Gastrocnemius medialis (tissue), 4 donors: Measurements from ENCODE around the gene HACD2. TPM values are rescaled to one million over a fixed set of nuclear protein-coding genes. Genes with fewer than 3 reads are reported as not detected.

Experiments
- ATAC-seq, 2 donors: fragments of 150-250 bp; one replicate each; pipeline ENCODE4 v1.9.1; 2016
- DNase-seq, 2 donors: peaks; one replicate each; pipeline ENCODE4 v3.0.0-alpha.2; 2019
- H3K27ac ChIP-seq, 4 donors: fragments of 200-600 bp; sonication (generic); 1 replicate in 1 of 4; 2 replicates in 3 of 4; pipeline ENCODE4 v1.5.1; 2016 to 2018; ENCODE audit warnings: mild to moderate bottlenecking in 2 of 4, moderate library complexity in 1 of 4
- H3K27me3 ChIP-seq, 3 donors: fragments of 200-600 bp; sonication (generic) in 2 of 3; 1 replicate in 1 of 3; 2 replicates in 2 of 3; pipeline versions ENCODE4 v1.5.1 to v1.6.0; 2016 to 2019; ENCODE audit warnings: mild to moderate bottlenecking in 1 of 3, moderate library complexity in 1 of 3
- H3K36me3 ChIP-seq, 2 donors: fragments of 200-600 bp; sonication (generic) in 1 of 2; one replicate each; pipeline ENCODE4 v1.5.1; 2017 to 2018
- H3K4me1 ChIP-seq, 2 donors: fragments of 200-600 bp; sonication (generic) in 1 of 2; one replicate each; pipeline ENCODE4 v1.5.1; 2016 to 2017; ENCODE audit warnings: mild to moderate bottlenecking in 2 of 2
- H3K4me3 ChIP-seq, 4 donors: fragments of 200-600 bp; sonication (generic) in 3 of 4; 1 replicate in 1 of 4; 2 replicates in 3 of 4; pipeline ENCODE4 v1.5.1; 2016 to 2019; ENCODE audit warnings: mild to moderate bottlenecking in 2 of 4
- H3K9me3 ChIP-seq, 3 donors: fragments of 200-600 bp; sonication (generic) in 2 of 3; 1 replicate in 1 of 3; 2 replicates in 2 of 3; pipeline ENCODE4 v1.5.1; 2016 to 2019
- POLR2A ChIP-seq, 2 donors: fragments of 450-650 bp; IDR thresholded peaks; one replicate each; pipeline ENCODE4 v1.6.1; 2017; ENCODE audit warnings: antibody characterized with exemption in 2 of 2, mild to moderate bottlenecking in 2 of 2, moderate library complexity in 2 of 2
- in situ Hi-C, 4 donors: fragments of 200-750 bp; cut with MboI; loops; one replicate each; pipeline versions ENCODE4 v1.15.0 to v1.8.0; 2017; ENCODE audit warnings: low sequenced_read_pairs in 4 of 4
- intact Hi-C: fragments of 100-400 bp; cut with DNase I; formaldehyde crosslinking; loops from one replicate; pipeline ENCODE4 v1.15.1; 2023; ENCODE audit warnings: low total_unique reads
- total RNA-seq, 4 donors: library from RNA; depleted of rRNA; stranded (reverse); fragments of >200 nt; gene quantifications; one replicate each; pipeline versions ENCODE4 v1.1.0 to v1.2.3, GENCODE V29; 2016
- TF ChIP-seq, protein P1 (sequence below), 5 experiments: fragments of 450-650 bp in 3 of 5; fragments of 200-600 bp in 2 of 5; sonication (generic) in 2 of 5; IDR thresholded peaks in 4 of 5; conservative IDR thresholded peaks in 1 of 5; 1 replicate in 4 of 5; 2 replicates in 1 of 5; pipeline ENCODE4 v1.5.1; 2016 to 2019; ENCODE audit warnings: antibody characterized with exemption in 5 of 5, mild to moderate bottlenecking in 3 of 5, moderate library complexity in 3 of 5

HACD2 gene, protein sequence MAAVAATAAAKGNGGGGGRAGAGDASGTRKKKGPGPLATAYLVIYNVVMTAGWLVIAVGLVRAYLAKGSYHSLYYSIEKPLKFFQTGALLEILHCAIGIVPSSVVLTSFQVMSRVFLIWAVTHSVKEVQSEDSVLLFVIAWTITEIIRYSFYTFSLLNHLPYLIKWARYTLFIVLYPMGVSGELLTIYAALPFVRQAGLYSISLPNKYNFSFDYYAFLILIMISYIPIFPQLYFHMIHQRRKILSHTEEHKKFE
- 10 to 100 TPM in 1 of 4 donors, 1 to 10 TPM in 3; 3.9 to 19.8 (median 6.7) TPM for total RNA-seq

DNA sequence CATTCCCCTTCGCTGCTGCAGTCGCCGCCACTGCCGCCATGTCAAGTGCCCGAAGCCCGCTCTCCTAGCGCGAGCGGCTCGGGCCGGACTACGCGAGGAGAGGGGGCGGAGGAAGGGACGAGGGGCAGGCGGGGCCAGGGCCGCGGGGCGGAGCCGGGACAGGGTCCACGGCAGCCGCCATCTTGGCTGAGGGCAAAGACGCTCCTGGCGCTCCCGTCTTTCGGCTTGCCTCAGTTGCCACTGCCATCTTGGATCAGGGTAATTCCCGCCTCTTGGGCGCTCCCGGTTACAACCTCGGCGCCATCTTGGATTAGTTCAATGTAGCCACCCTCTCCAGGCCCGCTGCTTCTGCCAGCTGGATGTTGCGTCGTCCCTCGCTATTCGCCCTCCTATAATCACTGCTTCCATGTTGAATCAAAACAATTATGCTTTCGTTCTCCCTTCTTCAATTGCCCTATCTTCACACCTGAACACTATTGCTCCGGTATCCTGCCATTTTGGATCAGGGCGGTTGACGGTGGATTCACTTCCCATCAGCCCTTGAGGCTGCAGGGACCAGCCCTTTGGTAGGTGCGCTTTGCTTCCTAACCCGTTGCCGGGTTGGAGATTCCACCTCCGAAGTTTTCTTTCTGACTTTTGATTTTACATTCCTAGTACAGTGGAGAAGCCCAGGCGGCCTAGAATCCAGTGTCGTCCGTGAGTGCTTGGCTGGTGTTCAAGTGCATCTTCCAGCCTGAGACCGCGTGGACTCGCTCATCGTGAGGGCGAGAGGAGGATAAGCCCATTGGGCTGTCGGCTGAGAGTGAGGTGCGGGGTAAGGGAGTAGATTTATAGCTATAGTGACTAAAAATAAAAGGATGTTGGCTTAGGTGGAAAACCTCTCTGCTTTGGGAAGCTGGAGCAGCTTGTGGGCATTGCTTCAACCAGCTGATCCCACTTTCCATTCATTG lies at the start of gene HACD2:
Gene HACD2 (minus strand): TSS at position 66 of the 950 bp plus-strand sequence. CDS start 26 bp downstream, at position 40.
- Histone ChIP-seq H3K27me3 (no peaks in the 10 kb centered on the region), H3K27ac (peak within 1 kb of the TSS; percentile 84 to 95 (median 92)), H3K36me3 (peaks cover 0 to 16% of the 10 kb centered on the region in 2 donors), H3K4me1 (peaks cover 10 to 17% of the 10 kb centered on the region in 2 donors), H3K9me3 (no peaks in the 10 kb centered on the region), H3K4me3 (peak within 1 kb of the TSS; percentile 83 to 93 (median 84))
- in situ Hi-C loops, result no loop called here
- TF ChIP-seq, protein P1, sequence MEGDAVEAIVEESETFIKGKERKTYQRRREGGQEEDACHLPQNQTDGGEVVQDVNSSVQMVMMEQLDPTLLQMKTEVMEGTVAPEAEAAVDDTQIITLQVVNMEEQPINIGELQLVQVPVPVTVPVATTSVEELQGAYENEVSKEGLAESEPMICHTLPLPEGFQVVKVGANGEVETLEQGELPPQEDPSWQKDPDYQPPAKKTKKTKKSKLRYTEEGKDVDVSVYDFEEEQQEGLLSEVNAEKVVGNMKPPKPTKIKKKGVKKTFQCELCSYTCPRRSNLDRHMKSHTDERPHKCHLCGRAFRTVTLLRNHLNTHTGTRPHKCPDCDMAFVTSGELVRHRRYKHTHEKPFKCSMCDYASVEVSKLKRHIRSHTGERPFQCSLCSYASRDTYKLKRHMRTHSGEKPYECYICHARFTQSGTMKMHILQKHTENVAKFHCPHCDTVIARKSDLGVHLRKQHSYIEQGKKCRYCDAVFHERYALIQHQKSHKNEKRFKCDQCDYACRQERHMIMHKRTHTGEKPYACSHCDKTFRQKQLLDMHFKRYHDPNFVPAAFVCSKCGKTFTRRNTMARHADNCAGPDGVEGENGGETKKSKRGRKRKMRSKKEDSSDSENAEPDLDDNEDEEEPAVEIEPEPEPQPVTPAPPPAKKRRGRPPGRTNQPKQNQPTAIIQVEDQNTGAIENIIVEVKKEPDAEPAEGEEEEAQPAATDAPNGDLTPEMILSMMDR (IDR thresholded peaks at IDR 0.05 in 4 of 5, conservative IDR thresholded peaks at IDR 0.05 in 1 of 5), result no peak
- peak; percentile 58 to 70 for TF ChIP-seq POLR2A (IDR thresholded peaks at IDR 0.05)
- peak; percentile 94 to 95 for DNase-seq
- peak; percentile 94 to 98 for ATAC-seq
- intact Hi-C loops, result loop anchor here (2.0 kb wide), 1 partner anchor 1202 kb away; the partner anchor contains the start of gene MIX23

DNA sequence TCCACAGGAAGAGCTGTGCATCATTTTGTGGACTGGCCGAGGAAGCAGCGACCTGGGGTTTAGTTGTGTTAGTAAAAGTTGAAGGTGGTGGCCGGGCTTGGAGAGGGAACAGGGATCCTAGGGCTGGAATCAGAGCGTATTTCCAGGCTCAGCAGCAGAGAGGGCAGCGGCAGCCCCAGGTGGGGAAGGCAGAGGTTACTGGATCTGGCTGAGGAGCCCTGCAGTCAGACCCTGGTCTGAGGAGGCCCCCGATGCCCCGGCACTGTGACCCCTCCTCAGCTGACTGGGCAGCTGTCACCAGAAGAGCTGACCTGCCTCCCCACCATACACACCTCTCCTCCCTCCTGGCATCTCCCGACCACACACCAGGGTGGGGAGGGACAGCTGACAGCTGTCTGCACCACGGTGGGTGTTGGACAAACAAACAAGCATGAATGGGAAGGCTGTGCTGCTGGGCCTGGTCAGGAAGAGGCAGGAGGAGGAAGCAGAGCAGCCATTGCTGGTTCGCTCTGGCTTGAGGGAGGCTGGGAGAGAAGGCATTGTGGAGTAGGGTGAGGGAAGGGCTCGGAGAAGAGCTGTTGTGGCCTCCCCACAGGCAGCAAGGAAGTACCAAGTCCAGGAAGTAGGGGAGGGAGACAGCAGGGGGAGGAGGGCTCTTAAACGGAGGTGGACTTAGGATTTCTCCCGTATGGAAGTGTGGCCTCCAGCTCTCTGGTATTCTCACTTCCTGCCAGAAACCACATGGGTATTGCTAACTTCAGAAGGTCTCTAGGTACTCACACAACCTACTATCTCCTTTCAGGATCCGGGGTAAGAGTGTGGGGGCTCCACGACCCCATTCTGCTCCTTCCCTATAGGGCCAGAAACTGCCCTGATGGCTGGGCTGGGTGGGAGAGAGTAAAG lies 49.5 kb upstream of the HACD2 start:
- H3K27ac ChIP-seq, result no peak overlapping the region
- TF ChIP-seq, protein P1 (IDR thresholded peaks at IDR 0.05 in 4 of 5, conservative IDR thresholded peaks at IDR 0.05 in 1 of 5), result no peak
- no peak for TF ChIP-seq POLR2A (IDR thresholded peaks at IDR 0.05)
- H3K4me1 ChIP-seq, result no peaks in the 10 kb centered on the region

DNA sequence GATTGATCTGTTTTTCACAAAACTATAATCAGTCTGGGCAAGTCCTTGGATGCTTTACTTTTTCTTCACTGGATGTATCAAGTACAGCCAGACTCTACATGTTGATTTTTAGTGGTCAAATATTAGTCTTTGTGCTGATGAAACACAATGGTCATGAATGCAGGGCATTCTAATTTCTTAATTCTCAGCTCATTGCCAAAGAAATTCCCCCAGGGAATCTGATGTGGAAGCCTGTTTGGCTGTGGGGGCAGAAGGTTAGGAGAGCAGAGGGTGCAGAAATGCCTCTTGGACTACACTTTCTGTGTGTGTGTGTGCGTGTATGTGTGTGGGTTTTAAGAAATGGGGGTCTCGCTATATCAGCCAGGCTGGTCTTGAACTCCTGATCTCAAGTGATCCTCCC lies 48.7 kb upstream of the HACD2 start:
- Histone ChIP-seq H3K27me3 (no peaks in the 10 kb centered on the region), H3K4me1 (no peaks in the 10 kb centered on the region), H3K9me3 (no peaks in the 10 kb centered on the region), H3K4me3 (no peak overlapping the region), H3K27ac (no peak overlapping the region), H3K36me3 (no peaks in the 10 kb centered on the region)
- intact Hi-C loops, result no loop called here
- no peak for DNase-seq
- no peak for ATAC-seq
- in situ Hi-C loops, result no loop called here
- TF ChIP-seq, protein P1 (IDR thresholded peaks at IDR 0.05 in 4 of 5, conservative IDR thresholded peaks at IDR 0.05 in 1 of 5), result no peak
- TF ChIP-seq POLR2A (IDR thresholded peaks at IDR 0.05), result no peak

More for the DNA sequence above, 49.5 kb upstream of the HACD2 start:
- in situ Hi-C loops, result no loop called here
- H3K36me3 ChIP-seq, result no peaks in the 10 kb centered on the region
- DNase-seq (no peak), ATAC-seq (no peak)
- no peak overlapping the region for H3K4me3 ChIP-seq
- no peaks in the 10 kb centered on the region for H3K9me3 ChIP-seq
- intact Hi-C loops, result no loop called here
- H3K27me3 ChIP-seq, result no peaks in the 10 kb centered on the region

DNA sequence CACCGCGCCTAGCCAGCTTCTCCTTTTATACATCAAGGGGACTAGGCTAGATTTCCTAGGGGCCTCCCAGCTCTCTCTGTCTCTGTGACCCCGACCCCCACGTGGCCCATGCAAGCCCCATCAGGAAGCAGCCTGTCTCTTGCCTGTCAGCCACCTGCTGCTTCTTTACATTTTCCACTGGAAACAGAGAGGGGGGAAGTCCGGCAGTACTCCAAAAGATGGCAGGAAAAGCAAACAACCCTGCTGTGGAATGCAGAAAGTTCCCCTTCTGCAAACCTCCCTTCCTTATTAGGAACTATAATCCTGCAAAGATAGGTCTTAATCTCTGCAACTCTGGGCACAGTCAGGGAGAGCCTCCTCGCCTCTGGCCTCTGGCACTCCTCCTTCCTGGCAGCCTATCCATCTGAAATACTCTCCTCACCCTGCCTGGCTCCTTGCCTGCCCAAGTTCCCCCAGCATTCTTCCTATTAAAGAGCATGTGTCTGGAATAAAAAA lies 47.4 kb upstream of the HACD2 start:
- no peaks in the 10 kb centered on the region for H3K9me3 ChIP-seq
- H3K27me3 ChIP-seq, result no peaks in the 10 kb centered on the region
- in situ Hi-C loops (no loop called here), intact Hi-C loops (no loop called here)
- no peaks in the 10 kb centered on the region for H3K36me3 ChIP-seq
- no peak overlapping the region for H3K27ac ChIP-seq
- TF ChIP-seq, protein P1 (IDR thresholded peaks at IDR 0.05 in 4 of 5, conservative IDR thresholded peaks at IDR 0.05 in 1 of 5), result no peak
- no peak for TF ChIP-seq POLR2A (IDR thresholded peaks at IDR 0.05)
- ATAC-seq, result no peak
- no peak overlapping the region for H3K4me3 ChIP-seq
- DNase-seq, result no peak
- no peaks in the 10 kb centered on the region for H3K4me1 ChIP-seq
